ENCODE results near the gene ERC2. TPM values are rescaled to one million over a fixed set of nuclear protein-coding genes. Genes with fewer than 3 reads are reported as not detected.

ERC2 gene
- total RNA-seq, 1 donor from 2014 or later, result 32.5 TPM

GRCh38 chr3:55494976-55495375 lies 973.3 kb downstream of the ERC2 start:
- H3K27me3 Mint-ChIP-seq, result peaks cover 34% of the 10 kb centered on the region
- no peak for DNase-seq (ENCODE audit: low spot score, unreplicated experiment)
- H3K4me3 Mint-ChIP-seq (ENCODE audit: low read depth), result no peak overlapping the region
- H3K9me3 Mint-ChIP-seq (ENCODE audit: low read depth), result no peaks in the 10 kb centered on the region
- H3K27ac Mint-ChIP-seq, result no peak overlapping the region
- no peak for TF ChIP-seq CTCF (IDR thresholded peaks at IDR 0.05; ENCODE audit: unreplicated experiment)
- H3K36me3 Mint-ChIP-seq (ENCODE audit: insufficient read depth), result no peaks in the 10 kb centered on the region
- H3K4me1 Mint-ChIP-seq (ENCODE audit: low read depth), result no peaks in the 10 kb centered on the region

- H3K27me3 Mint-ChIP-seq, result peaks cover 50% of the 10 kb centered on the region
- peaks cover 7% of the 10 kb centered on the region for H3K4me1 Mint-ChIP-seq (ENCODE audit: low read depth)
- no peak overlapping the region for H3K27ac Mint-ChIP-seq
Measured at GRCh38 chr3:55492976-55493375, 975.3 kb downstream of the ERC2 start.

GRCh38 chr3:55491296-55491816 lies 976.9 kb downstream of the ERC2 start:
- Mint-ChIP-seq H3K4me1 (ENCODE audit: low read depth) (peaks cover 13% of the 10 kb centered on the region), H3K27me3 (peaks cover 62% of the 10 kb centered on the region), H3K4me3 (ENCODE audit: low read depth) (no peak overlapping the region), H3K27ac (no peak overlapping the region), H3K36me3 (ENCODE audit: insufficient read depth) (no peaks in the 10 kb centered on the region), H3K9me3 (ENCODE audit: low read depth) (no peaks in the 10 kb centered on the region)
- no peak for DNase-seq (ENCODE audit: low spot score, unreplicated experiment)
- no peak for TF ChIP-seq CTCF (IDR thresholded peaks at IDR 0.05; ENCODE audit: unreplicated experiment)

More at GRCh38 chr3:55492976-55493375, 975.3 kb downstream of the ERC2 start:
- H3K4me3 Mint-ChIP-seq (ENCODE audit: low read depth), result no peak overlapping the region
- no peaks in the 10 kb centered on the region for H3K9me3 Mint-ChIP-seq (ENCODE audit: low read depth)
- no peak for DNase-seq (ENCODE audit: low spot score, unreplicated experiment)
- TF ChIP-seq CTCF (IDR thresholded peaks at IDR 0.05; ENCODE audit: unreplicated experiment), result no peak
- H3K36me3 Mint-ChIP-seq (ENCODE audit: insufficient read depth), result no peaks in the 10 kb centered on the region

GRCh38 chr3:55490276-55490913 lies 977.9 kb downstream of the ERC2 start:
- DNase-seq (ENCODE audit: low spot score, unreplicated experiment), result no peak
- no peak overlapping the region for H3K27ac Mint-ChIP-seq
- H3K36me3 Mint-ChIP-seq (ENCODE audit: insufficient read depth), result no peaks in the 10 kb centered on the region
- no peak for TF ChIP-seq CTCF (IDR thresholded peaks at IDR 0.05; ENCODE audit: unreplicated experiment)
- no peak overlapping the region for H3K4me3 Mint-ChIP-seq (ENCODE audit: low read depth)
- H3K9me3 Mint-ChIP-seq (ENCODE audit: low read depth), result no peaks in the 10 kb centered on the region
- peaks cover 71% of the 10 kb centered on the region for H3K27me3 Mint-ChIP-seq
- peaks cover 20% of the 10 kb centered on the region for H3K4me1 Mint-ChIP-seq (ENCODE audit: low read depth)

GRCh38 chr3:55489798-55490132 lies 978.5 kb downstream of the ERC2 start:
- Mint-ChIP-seq H3K4me1 (ENCODE audit: low read depth) (peaks cover 21% of the 10 kb centered on the region), H3K27ac (peak overlapping the region; percentile 1), H3K4me3 (ENCODE audit: low read depth) (peak overlapping the region; percentile 78), H3K9me3 (ENCODE audit: low read depth) (no peaks in the 10 kb centered on the region), H3K27me3 (peaks cover 74% of the 10 kb centered on the region), H3K36me3 (ENCODE audit: insufficient read depth) (no peaks in the 10 kb centered on the region)
- no peak for DNase-seq (ENCODE audit: low spot score, unreplicated experiment)
- TF ChIP-seq CTCF (IDR thresholded peaks at IDR 0.05; ENCODE audit: unreplicated experiment), result no peak
